HG03280 (cell line): ENCODE data around the gene DDI2.
"Not testable (repeated sequence)": the region's sequence is repeated elsewhere in the genome, so short reads cannot be mapped to it uniquely, and the experiment has no call there.

Experiments
- ATAC-seq: cut with Tn5 transposase; IDR thresholded peaks from one replicate; pipeline ENCODE4 v1.9.1; 2021; ENCODE audit warnings: mild to moderate bottlenecking, moderate library complexity; ENCODE audit not compliant: unreplicated experiment

DDI2 gene

GRCh38 chr1:15633756-15634420 is 16.6 kb downstream of the DDI2 start:
- no peak for ATAC-seq

DNA sequence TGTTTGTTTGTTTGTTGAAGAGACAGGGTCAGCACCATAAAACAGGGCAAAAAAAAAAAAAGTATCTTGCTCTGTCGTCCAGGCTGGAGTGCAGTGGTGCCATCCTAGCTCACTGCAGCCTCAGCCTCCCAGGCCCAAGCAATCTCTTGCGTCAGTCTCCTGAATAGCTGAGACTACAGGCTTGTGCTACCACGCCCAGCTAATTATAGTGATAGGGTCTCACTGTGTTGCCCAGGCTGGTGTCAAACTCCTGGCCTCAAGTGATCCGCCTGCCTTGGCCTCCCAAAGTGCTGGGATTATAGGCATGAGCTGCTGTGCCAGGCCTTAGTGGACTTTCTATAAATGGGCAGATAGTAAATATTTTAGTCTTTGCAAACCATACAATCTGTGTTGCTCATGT is 19.2 kb downstream of the DDI2 start:
- no peak for ATAC-seq

DNA sequence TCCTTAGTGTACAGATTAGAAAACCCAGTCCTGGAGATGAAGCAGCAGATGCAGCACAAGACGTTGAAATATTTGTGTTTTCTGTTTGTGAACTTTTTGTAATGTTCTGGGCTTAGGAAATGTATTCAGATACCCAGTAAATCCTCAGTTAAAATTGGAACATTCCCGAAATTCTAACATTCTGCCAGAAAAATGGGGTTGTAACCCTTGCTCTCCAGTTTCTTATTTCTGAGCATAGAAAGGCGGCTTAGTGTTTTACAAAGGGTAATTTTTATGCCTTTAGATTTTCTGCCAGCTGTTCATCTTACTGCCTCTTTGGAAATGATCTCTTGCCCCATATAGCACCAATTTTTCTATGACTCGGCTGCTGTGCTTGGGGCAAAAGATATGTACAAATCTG is 20.6 kb downstream of the DDI2 start:
- no peak for ATAC-seq

GRCh38 chr1:15639262-15639661 is 22.0 kb downstream of the DDI2 start:
- ATAC-seq: no peak

DNA sequence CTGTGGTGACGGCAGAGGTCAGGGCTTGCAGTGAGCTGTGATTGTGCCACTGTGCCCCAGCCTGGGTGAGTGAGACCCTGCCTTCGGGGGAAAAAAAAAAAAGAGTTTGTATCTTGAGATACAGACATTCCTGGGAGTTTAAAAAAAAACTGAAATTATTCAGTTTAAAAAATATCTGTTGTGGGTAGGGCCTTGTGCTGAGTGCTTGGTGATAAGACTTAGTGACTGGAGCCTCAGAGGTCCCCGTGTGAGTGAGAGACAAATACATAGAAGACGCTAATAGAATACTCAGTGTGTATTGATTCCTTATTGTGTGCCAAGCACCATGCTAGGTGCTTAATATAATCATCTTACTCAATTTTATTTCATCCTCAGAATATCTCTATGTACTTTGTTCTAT is 22.7 kb downstream of the DDI2 start:
- ATAC-seq: no peak

GRCh38 chr1:15640667-15641066 is 23.4 kb downstream of the DDI2 start:
- ATAC-seq: no peak

GRCh38 chr1:15649937-15650336 is 32.7 kb downstream of the DDI2 start:
- ATAC-seq: no peak

DNA sequence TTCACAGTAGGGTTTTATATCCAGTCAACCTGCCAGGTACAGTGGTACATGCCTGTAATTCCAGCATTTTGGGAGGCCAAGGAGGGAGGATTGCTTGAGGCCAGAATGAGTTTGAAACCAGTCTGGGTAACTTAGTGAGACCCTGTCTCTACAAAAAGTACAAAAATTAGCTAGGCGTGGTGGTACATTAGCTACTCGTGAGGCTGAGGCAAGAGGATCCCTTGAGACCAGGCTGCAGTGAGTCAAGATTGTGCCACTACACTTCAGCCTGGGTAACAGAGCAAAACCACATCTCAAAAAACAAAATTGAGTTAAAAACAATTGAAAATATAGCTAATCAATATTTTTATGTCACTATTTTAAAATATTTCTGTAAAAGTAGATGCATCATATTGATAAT is 33.2 kb downstream of the DDI2 start:
- no peak for ATAC-seq

DNA sequence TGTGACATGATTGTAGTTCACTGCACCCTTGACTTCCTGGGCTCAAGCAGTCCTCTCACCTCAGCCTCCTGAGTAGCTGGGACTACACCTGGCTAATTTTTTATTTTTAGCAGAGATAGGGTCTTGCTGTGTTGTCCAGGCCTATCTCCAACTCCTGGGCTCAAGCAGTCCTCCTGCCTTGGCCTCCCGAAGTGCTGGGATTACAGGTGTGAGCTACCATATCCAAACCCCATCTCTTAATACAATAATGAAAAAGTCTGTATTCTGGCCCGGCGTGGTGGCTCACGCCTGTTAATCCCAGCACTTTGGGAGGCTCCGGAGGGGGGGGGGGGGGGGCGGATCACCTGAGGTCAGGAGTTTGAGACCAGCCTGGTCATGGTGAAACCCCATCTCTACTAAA is 34.9 kb downstream of the DDI2 start:
- not testable (repeated sequence) for ATAC-seq

DNA sequence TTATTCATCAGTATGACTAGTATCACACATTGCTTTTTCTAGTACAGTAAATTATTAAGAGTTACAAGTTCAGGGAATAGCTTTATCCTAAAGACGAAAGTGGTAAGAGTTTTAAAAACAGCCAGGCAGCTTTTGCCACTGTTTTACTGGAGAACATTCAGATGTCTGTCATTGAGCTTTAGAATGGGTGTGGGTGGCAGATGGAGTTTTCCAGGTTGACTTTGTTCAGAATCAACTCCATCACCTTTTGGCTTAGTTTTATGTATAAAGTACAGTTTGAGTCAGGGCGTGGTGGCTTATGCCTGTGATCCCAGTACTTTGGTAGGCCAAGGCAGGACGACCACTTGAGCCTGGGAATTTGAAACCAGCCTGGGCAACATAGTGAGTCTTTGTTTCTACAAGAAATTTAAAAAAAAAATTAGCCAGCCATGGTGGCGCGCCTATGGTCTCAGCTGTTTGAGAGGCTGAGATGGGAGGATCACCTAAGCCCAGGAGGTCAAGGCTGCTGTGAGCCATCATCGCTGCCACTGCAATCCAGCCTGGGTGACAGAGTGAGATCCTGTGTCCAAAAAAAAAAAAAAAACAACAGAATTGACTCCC is 36.9 kb downstream of the DDI2 start:
- no peak for ATAC-seq

GRCh38 chr1:15656464-15656863 is 39.2 kb downstream of the DDI2 start:
- no peak for ATAC-seq

DNA sequence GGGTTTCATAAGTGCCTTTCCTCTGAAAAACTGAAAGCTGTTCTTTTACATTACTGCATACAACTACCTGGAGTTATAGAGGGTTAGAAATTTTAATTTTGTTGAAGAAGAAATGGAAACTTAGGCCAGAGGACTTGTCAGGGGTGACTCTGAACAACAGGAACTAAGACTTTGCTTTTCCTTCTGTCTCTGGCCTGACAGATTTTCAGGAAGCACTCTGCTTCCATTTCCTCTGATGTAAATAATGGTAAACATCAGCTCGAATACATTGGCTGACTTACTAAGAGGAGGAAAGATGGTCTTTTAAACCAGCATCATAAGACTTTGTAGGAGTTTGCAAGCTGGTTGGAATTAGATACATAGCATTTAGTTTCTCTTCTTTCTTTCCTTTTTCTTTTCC is 39.8 kb downstream of the DDI2 start:
- no peak for ATAC-seq

GRCh38 chr1:15660151-15660550 is 42.9 kb downstream of the DDI2 start:
- no peak for ATAC-seq

DNA sequence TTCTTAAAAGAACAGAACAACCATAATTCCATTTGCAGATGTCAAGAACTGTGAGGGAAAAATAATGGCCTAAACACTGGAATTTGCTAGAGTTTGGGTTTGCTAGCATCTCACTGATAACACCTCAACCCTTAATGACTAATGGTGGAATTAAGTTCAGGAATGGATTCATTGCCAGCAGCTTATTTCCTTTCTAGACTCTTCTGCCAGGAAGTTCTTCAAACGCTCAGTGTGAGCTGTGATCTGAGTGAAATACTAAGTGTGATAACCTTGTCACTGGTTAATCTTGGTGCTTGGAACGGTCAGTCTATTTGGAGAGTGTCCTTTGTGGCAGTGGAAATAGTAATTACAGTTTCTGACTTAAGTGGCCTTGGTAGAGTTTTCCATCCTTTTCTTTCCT is 45.2 kb downstream of the DDI2 start:
- ATAC-seq: no peak

DNA sequence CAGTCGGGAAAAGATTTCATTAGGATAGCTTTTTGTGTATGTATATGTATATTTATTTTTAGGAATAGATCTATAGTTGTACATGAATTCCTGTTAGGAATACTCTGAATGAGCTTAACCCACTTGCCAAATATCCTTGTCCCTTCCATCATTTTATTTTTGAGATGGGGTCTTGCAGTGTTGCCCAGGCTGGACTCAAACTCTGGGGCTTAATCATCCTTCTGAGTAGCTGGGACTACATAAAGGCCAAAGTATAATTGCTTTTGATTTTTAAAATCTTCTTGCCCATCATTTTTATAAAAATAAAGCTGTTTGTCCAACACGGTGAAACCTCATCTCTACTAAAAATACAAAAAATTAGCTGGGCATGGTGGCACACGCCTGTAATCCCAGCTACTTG is 46.7 kb downstream of the DDI2 start:
- ATAC-seq: no peak

DNA sequence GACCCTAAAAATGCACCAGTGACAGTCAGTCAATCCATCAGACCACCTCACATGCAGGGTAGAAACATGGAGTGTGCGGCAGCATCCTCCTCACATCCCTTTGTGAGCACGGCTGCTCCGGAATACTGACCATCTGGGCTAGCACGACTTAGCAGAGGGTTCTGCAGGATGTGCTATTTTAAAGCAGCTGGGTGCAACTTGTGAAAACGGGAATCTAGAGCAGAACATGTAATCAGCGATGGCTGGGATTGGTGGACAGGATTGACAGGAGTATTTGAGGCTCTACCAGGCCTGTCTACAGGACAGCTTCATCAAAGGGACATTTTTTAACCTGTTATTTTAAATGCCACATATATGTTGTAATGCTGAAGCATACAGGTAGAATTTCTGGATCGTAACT is 50.1 kb downstream of the DDI2 start:
- ATAC-seq: no peak

GRCh38 chr1:15668089-15668754 is 51.0 kb downstream of the DDI2 start:
- no peak for ATAC-seq

DNA sequence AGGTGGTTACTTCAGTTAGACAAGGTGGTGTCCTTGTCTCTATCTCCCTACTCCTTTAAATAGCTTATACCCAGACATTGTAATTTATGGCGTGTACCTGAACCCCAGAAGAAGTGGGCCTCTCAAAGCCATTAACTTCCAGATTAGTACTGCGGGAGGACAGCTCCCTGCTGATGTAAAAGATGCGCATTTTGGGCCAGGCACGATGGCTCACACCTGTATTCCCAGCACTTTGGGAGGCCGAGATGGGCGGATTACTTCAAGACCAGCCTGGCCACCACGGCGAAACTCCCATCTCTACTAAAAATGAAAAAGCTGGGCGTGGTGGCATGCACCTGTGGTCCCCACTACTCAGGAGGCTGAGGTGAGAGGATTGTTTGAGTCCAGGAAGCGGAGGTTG is 51.8 kb downstream of the DDI2 start:
- no peak for ATAC-seq

DNA sequence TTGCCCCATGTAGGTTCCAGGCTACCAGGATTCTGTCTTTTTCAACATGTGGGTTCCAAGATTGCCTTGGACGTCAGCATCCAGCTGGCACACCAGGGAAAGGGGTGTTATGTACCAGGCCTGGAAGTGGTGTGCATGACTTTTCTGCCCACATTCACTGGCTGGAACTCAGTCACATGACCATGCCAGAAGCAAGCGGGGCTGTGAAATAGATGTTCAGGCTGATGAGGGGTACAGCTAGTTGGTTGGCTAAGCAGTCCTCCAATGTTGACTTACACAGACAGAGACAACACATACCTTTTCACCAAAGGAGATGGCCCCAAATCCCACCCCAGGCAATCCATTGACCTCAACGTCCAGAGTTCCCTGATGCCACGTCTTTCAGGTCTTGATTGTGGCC is 52.6 kb downstream of the DDI2 start:
- ATAC-seq: no peak

GRCh38 chr1:15671430-15671829 is 54.2 kb downstream of the DDI2 start:
- no peak for ATAC-seq

DNA sequence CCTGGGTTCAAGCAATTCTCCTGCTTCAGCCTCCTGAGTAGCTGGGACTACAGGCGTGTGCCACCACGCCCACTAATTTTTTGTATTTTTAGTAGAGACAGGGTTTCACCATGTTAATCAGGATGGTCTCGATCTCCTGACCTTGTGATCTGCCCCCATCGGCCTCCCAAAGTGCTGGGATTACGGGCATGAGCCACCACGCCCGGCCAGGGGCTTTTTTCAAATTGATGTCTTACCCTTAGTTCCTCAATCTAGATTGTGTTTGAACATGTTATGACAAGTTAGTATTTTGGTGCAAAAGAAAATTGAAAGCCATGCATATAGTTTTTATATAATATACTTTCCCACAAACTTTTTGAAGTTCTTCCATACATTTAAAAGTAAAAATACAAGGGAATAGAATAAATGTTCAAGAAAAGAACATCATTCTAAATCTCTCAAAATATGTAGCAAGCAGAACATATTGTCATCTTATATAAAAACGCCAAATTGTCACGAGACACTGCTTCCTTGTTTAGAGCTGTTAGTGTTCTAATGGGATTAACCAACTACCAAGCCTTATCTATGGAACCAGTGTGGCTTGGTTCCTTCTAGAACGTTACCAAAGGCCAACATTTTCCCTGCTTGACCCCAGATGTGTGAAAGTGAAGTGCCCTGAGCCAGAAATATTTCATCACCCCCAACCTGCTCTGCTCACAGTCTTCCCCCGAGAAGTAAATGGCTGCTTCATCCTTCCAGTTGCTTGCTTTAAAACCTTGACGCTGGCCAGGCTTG is 57.3 kb downstream of the DDI2 start:
- no peak for ATAC-seq

- no peak for ATAC-seq
Measured at GRCh38 chr1:15676010-15676409, 58.8 kb downstream of the DDI2 start.
